GM12874 (cell line): ENCODE data around the gene NRL.

ENCODE experiments used
- TF ChIP-seq, protein P1 (sequence below): IDR thresholded peaks from 2 replicates; pipeline ENCODE4 v1.5.1; 2011; ENCODE audit warnings: low read depth, mild to moderate bottlenecking, control low read depth, low read length, moderate library complexity; ENCODE audit not compliant: insufficient read depth

The NRL gene

DNA sequence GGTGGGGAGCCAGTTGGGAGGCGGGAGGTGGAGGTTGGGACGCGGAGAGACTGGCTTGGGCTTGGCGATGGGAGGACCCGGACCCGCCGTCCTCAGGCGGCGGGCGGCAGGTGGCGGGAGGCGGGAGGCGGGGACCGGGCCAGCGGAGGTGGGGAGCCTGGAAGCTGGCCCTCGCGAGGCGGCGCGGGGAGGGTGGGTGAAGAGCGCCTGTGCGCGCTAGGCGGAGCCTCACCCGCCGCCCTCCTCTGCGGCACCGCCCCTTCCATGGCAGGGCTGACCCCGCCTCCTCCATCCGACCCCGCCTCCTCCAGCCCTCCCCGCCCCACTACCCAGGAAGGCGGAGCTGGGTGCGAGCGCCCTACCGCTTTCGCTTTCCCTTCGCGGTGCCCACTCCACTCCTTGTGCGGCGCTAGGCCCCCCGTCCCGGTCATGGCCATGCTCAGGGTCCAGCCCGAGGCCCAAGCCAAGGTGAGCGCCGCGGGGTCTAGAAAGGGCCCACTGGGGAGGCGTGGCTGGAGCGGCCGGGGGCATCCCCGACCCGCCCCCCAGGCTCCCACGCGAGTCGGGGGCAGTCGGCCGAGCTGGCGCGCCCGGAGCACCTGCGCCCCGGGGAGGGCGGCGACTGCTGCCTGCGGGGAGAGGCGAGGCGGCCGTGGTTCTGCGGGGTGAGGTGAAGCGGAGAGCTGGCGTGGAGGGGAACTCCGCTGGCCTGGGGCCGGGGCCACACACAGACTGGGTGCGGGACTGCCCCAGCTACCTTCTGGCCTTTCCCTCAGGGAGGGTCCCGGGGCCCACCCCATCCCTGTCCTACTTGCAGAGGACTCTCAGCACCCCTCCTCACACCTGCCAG lies 21.3 kb upstream of the NRL start, which contains the start of gene PSME1:
Gene PSME1 (plus strand): TSS at position 361 of the 850 bp plus-strand sequence. CDS start 69 bp downstream, at position 430.
- TF ChIP-seq, protein P1, sequence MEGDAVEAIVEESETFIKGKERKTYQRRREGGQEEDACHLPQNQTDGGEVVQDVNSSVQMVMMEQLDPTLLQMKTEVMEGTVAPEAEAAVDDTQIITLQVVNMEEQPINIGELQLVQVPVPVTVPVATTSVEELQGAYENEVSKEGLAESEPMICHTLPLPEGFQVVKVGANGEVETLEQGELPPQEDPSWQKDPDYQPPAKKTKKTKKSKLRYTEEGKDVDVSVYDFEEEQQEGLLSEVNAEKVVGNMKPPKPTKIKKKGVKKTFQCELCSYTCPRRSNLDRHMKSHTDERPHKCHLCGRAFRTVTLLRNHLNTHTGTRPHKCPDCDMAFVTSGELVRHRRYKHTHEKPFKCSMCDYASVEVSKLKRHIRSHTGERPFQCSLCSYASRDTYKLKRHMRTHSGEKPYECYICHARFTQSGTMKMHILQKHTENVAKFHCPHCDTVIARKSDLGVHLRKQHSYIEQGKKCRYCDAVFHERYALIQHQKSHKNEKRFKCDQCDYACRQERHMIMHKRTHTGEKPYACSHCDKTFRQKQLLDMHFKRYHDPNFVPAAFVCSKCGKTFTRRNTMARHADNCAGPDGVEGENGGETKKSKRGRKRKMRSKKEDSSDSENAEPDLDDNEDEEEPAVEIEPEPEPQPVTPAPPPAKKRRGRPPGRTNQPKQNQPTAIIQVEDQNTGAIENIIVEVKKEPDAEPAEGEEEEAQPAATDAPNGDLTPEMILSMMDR = no peak

DNA sequence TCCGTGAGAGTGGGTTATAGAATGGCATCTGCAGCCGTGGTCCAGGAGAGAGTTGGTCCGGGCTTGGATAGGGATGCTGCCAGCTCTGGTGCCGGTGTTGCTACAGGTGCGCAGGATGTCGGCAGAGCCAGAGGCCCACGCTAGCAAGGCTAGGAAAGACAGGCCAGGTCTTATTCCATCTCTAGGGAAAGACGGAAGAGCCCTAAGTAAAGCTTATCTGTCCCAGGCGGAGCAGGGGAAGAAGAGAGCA lies 20.8 kb upstream of the NRL start:
- TF ChIP-seq, protein P1 = no peak

DNA sequence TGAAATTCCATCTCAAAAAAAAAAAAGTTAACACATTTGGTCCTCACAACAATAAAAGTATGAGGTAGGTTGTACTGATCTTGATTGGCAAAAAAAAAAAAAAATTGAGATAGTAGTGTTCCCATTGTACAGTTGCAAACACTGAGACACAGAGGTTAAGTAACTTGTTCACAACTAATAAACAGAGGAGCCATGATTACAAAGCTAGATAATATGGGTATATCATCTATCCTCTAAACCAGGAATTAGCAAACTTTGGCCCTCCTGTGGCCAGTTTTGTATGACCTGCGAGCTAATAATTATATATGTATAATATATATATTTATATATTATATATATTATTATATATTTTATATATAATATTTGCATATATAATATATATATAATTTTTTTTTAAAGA lies 19.0 kb upstream of the NRL start:
- TF ChIP-seq, protein P1 = no peak

DNA sequence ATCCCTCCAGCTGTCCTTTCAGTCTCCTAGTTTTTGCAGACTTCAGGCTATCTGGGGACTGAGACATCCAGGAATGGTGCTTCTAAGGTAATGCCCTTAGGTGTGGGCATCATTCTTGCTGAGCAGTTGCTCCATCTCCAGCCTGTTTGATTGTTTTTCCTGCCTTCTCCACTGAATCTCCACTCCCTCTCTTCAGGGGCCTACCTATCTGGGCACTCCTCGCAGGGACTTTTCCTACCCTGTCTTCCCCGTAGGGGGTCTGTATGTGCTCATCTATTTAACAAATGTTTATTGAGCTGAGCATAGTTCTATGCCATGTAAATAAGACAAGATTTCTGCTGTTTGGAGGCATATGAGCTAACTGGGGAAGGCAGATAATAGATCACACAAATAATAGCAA lies 18.2 kb upstream of the NRL start:
- TF ChIP-seq, protein P1 = no peak

DNA sequence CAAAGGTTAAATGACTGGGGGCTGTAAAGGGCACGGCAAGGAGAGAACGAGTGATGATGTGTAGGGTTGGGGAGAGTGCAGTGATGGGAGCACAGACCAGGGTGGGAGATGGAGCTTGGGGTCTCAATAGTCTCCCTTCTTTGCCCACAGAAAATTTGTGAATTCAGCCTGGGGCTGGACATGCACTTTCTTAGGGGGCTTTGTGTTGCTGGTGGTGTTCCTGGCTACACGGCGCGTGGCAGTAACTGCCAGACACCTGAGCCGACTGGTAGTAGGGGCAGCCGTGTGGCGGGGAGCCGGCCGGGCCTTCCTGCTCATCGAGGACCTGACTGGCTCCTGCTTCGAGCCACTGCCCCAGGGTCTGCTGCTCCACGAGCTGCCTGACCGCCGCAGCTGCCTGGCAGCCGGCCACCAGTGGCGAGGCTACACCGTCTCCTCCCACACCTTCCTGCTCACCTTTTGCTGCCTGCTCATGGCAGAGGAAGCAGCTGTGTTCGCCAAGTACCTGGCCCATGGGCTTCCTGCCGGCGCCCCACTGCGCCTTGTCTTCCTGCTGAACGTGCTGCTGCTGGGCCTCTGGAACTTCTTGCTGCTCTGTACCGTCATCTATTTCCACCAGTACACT lies 17.4 kb upstream of the NRL start:
- TF ChIP-seq, protein P1 = no peak

DNA sequence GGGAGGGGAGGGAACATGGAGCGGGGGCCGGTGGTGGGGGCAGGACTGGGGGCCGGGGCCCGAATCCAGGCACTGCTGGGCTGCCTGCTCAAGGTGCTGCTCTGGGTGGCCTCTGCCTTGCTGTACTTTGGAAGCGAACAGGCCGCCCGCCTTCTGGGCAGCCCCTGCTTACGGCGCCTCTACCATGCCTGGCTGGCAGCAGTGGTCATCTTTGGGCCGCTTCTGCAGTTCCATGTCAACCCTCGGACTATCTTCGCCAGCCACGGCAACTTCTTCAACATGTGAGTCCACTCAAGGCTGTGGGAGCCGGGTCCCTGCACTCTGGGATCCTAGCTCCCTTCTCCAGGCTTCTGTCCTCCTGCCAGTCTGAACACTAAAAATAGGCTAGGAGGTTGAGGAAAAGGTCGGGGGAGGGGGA lies 16.8 kb upstream of the NRL start:
- TF ChIP-seq, protein P1 = no peak

DNA sequence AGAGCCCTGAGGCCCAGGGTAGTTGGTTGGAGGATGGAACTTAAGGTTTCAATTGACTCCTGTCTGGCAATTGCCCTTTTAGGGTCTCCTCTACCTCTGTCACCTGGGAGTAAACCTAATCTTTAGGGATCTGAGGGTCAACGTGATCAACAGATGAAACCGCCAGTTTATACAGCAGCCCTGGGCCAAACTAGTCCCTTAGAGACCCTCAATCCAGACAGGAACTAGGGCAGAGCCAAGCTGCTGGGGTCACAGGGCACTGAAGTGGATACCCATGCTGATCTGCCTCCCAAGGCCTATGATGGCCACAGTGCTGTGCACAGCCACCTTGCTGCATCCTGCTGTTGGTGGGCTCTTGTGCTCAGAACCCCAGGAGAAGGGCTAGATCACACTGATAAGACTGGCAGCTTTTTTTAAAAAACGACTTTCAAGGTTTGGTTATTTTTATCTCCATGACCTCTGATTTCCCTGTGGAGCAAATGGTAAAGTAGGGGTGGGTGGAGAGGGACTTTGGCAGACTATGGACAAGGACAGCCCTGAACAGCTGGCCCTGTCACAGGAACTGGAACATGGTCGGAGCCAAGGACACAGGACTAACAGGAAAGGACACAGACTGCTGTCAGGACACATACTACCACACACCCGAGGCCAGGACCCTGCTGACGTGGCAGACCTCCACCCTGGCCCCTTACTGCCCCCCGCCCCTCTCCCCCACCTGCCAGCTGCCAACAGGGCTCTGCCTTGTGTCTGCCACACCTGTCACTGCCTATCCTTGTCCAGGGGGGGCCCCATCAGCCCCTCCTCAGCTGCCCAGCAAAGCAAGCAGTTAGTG lies 16.2 kb upstream of the NRL start:
- TF ChIP-seq, protein P1 = no peak
